Calu3 (cell line): ENCODE measurements around the gene MAP3K1. TPM values are rescaled to one million over a fixed set of nuclear protein-coding genes. Genes with fewer than 3 reads are reported as not detected.
A peak's percentile ranks its signal among the peaks of the same experiment; 100 is the strongest.

Experiments used
- BruUV-seq: library from RNA; stranded (reverse); fragments of 400-500 nt; replicated peaks from 2 replicates; lab custom pipeline; 2021; lab: Mats Ljungman, UMichigan
- CTCF ChIA-PET: fragments of 300-600 bp; sonication (Branson Sonifier 250); formaldehyde crosslinking; loops from one replicate; lab custom pipeline; 2022; ENCODE audit warnings: antibody characterized with exemption; lab: Charles Lee
- DNase-seq: peaks from one replicate; pipeline ENCODE4 v3.0.0; 2022
- H3K27ac Mint-ChIP-seq: one replicate; pipeline ENCODE4 v1.8.0; 2022; ENCODE audit warnings: mixed read lengths; ENCODE audit not compliant: unreplicated experiment
- H3K27me3 Mint-ChIP-seq: one replicate; pipeline ENCODE4 v1.8.0; 2022; ENCODE audit warnings: mixed read lengths; ENCODE audit not compliant: unreplicated experiment
- H3K36me3 Mint-ChIP-seq: one replicate; pipeline ENCODE4 v1.8.0; 2022; ENCODE audit warnings: mild to moderate bottlenecking, moderate library complexity, mixed read lengths; ENCODE audit not compliant: insufficient read depth, unreplicated experiment
- H3K4me1 Mint-ChIP-seq: one replicate; pipeline ENCODE4 v1.8.0; 2022; ENCODE audit warnings: mild to moderate bottlenecking, low read depth, mixed read lengths; ENCODE audit not compliant: unreplicated experiment
- H3K4me3 Mint-ChIP-seq: one replicate; pipeline ENCODE4 v1.8.0; 2022; ENCODE audit warnings: mild to moderate bottlenecking, low read depth, moderate library complexity, mixed read lengths; ENCODE audit not compliant: unreplicated experiment
- H3K9me3 Mint-ChIP-seq: one replicate; pipeline ENCODE4 v1.8.0; 2022; ENCODE audit warnings: low read depth, mixed read lengths; ENCODE audit not compliant: unreplicated experiment
- CTCF ChIP-seq: fragments of 200-600 bp; IDR thresholded peaks from one replicate; pipeline ENCODE4 v1.8.0; 2022; ENCODE audit warnings: antibody characterized with exemption; ENCODE audit not compliant: unreplicated experiment
- intact Hi-C: fragments of 100-400 bp; cut with micrococcal nuclease; formaldehyde crosslinking; loops from one replicate; pipeline ENCODE4 v1.10.0; 2022; ENCODE audit not compliant: unreplicated experiment
- total RNA-seq: library from RNA; stranded (reverse); gene quantifications from 2 replicates; pipeline ENCODE4 v1.2.3, GENCODE V29; 2022

Gene MAP3K1
- total RNA-seq, 1 experiment from 2014 or later: 32.9 TPM

- Mint-ChIP-seq H3K36me3 (peaks cover 20% of the 10 kb centered on the region), H3K4me3 (no peak overlapping the region), H3K9me3 (no peaks in the 10 kb centered on the region), H3K27me3 (no peaks in the 10 kb centered on the region), H3K27ac (no peak overlapping the region), H3K4me1 (peaks cover 10% of the 10 kb centered on the region)
- BruUV-seq: no TSS peak
- intact Hi-C loops: no loop called here
- no peak for TF ChIP-seq CTCF
- CTCF ChIA-PET: no interaction called here
- no peak for DNase-seq
Measured at GRCh38 chr5:56810826-56811225, 4.5 kb upstream of the MAP3K1 start.

GRCh38 chr5:56812110-56812509, 3.2 kb upstream of the MAP3K1 start:
- TF ChIP-seq CTCF: no peak
- no peak overlapping the region for H3K4me3 Mint-ChIP-seq
- no peak overlapping the region for H3K27ac Mint-ChIP-seq
- no peak for DNase-seq
- no TSS peak for BruUV-seq
- no peaks in the 10 kb centered on the region for H3K9me3 Mint-ChIP-seq
- intact Hi-C loops: no loop called here
- peaks cover 33% of the 10 kb centered on the region for H3K36me3 Mint-ChIP-seq
- peaks cover 9% of the 10 kb centered on the region for H3K4me1 Mint-ChIP-seq
- no peaks in the 10 kb centered on the region for H3K27me3 Mint-ChIP-seq
- CTCF ChIA-PET: no interaction called here

GRCh38 chr5:56813302-56813701, 2.0 kb upstream of the MAP3K1 start:
- H3K4me1 Mint-ChIP-seq: no peaks in the 10 kb centered on the region
- no peak overlapping the region for H3K27ac Mint-ChIP-seq
- no peaks in the 10 kb centered on the region for H3K9me3 Mint-ChIP-seq
- intact Hi-C loops: no loop called here
- H3K36me3 Mint-ChIP-seq: peaks cover 38% of the 10 kb centered on the region
- no peaks in the 10 kb centered on the region for H3K27me3 Mint-ChIP-seq
- no TSS peak for BruUV-seq
- CTCF ChIA-PET: no interaction called here
- no peak overlapping the region for H3K4me3 Mint-ChIP-seq
- DNase-seq: no peak
- TF ChIP-seq CTCF: no peak

DNA sequence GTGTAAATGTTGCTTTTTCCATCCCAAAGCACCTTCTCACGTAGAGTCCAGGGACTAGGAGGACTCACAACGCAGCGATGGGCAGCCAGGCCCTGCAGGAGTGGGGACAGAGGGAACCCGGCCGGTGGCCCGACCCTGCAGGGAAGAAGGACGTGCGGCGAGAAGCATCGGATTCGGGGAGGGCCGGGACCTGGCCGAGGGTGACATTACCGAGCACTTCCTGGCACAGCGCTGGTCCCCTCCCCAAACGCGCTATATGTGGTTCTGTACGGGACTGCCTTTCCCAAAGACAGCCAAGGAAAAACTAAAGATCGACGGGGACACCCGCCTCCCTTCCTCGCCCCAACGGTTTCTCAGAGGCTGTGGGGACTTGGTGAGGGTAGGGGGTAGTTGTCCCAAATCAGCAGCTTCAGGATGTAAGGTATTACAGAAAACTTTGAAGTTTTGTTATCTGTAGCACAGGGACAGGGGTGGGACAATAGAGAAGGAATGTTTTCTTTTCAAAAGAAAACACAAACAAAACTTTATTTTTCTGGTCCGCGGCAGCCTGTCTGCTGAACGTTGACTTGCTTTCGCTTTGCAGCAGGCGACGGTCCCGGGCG, 887 bp upstream of the MAP3K1 start:
- Mint-ChIP-seq H3K27me3 (no peaks in the 10 kb centered on the region), H3K4me3 (peak overlapping the region; percentile 94), H3K4me1 (peaks cover 6% of the 10 kb centered on the region), H3K27ac (peak overlapping the region; percentile 72), H3K36me3 (peaks cover 48% of the 10 kb centered on the region), H3K9me3 (no peaks in the 10 kb centered on the region)
- TF ChIP-seq CTCF: no peak
- peak; percentile 44 for DNase-seq
- TSS peak; percentile 92 for BruUV-seq
- CTCF ChIA-PET: interaction anchor here (1.2 kb wide), 2 partner anchors 177 to 544 kb away, joined by 3 read pairs; no protein-coding TSS in a partner anchor
- intact Hi-C loops: no loop called here
